ENCODE measurements around the gene BAX.

The BAX gene

GRCh38 chr19:48961673-48962028, 7.0 kb downstream of the BAX start:
- Histone ChIP-seq H3K4me2 (ENCODE audit: low read length) (no peak overlapping the region), H3K27ac (peak overlapping the region; percentile 67), H3K79me2 (peaks cover 5% of the 10 kb centered on the region), H3K27me3 (ENCODE audit: control insufficient read depth, insufficient read depth, low read length) (no peaks in the 10 kb centered on the region), H3K4me3 (ENCODE audit: low read depth, low read length) (no peak overlapping the region), H2AFZ (no peak overlapping the region), H3K4me1 (peaks cover 23% of the 10 kb centered on the region), H3K9me3 (ENCODE audit: control insufficient read depth, low read length) (no peaks in the 10 kb centered on the region), H3K36me3 (ENCODE audit: control insufficient read depth, insufficient read depth, low read length) (no peaks in the 10 kb centered on the region), H3K9ac (no peak overlapping the region)
- no peak for TF ChIP-seq CTCF (IDR thresholded peaks at IDR 0.05)

GRCh38 chr19:48962029-48962848, 7.6 kb downstream of the BAX start:
- peaks cover 28% of the 10 kb centered on the region for H3K4me1 ChIP-seq
- H3K36me3 ChIP-seq (ENCODE audit: control insufficient read depth, insufficient read depth, low read length), result no peaks in the 10 kb centered on the region
- TF ChIP-seq CTCF (IDR thresholded peaks at IDR 0.05), result no peak
- H3K27me3 ChIP-seq (ENCODE audit: control insufficient read depth, insufficient read depth, low read length), result no peaks in the 10 kb centered on the region
- peaks cover 5% of the 10 kb centered on the region for H3K79me2 ChIP-seq
- no peak overlapping the region for H3K4me3 ChIP-seq (ENCODE audit: low read depth, low read length)
- peak overlapping the region; percentile 67 for H3K27ac ChIP-seq
- peak overlapping the region; percentile 61 for H2AFZ ChIP-seq
- peak overlapping the region; percentile 26 for H3K4me2 ChIP-seq (ENCODE audit: low read length)
- H3K9ac ChIP-seq, result no peak overlapping the region
- H3K9me3 ChIP-seq (ENCODE audit: control insufficient read depth, low read length), result no peaks in the 10 kb centered on the region

- peaks cover 5% of the 10 kb centered on the region for H3K79me2 ChIP-seq
- peak overlapping the region; percentile 26 for H3K4me2 ChIP-seq (ENCODE audit: low read length)
- no peak overlapping the region for H3K4me3 ChIP-seq (ENCODE audit: low read depth, low read length)
- no peaks in the 10 kb centered on the region for H3K9me3 ChIP-seq (ENCODE audit: control insufficient read depth, low read length)
- TF ChIP-seq CTCF (IDR thresholded peaks at IDR 0.05), result no peak
- H3K4me1 ChIP-seq, result peaks cover 31% of the 10 kb centered on the region
- H2AFZ ChIP-seq, result peak overlapping the region; percentile 61
- no peak overlapping the region for H3K9ac ChIP-seq
- H3K27ac ChIP-seq, result peak overlapping the region; percentile 67
- no peaks in the 10 kb centered on the region for H3K27me3 ChIP-seq (ENCODE audit: control insufficient read depth, insufficient read depth, low read length)
- H3K36me3 ChIP-seq (ENCODE audit: control insufficient read depth, insufficient read depth, low read length), result no peaks in the 10 kb centered on the region
These were observed 8.1 kb downstream of the BAX start for GRCh38 chr19:48962849-48963165.

GRCh38 chr19:48963371-48964204, 8.9 kb downstream of the BAX start:
- peaks cover 35% of the 10 kb centered on the region for H3K4me1 ChIP-seq
- no peak for TF ChIP-seq CTCF (IDR thresholded peaks at IDR 0.05)
- no peak overlapping the region for H3K9ac ChIP-seq
- H3K27me3 ChIP-seq (ENCODE audit: control insufficient read depth, insufficient read depth, low read length), result no peaks in the 10 kb centered on the region
- H3K4me2 ChIP-seq (ENCODE audit: low read length), result peak overlapping the region; percentile 65
- peak overlapping the region; percentile 29 for H3K27ac ChIP-seq
- H3K9me3 ChIP-seq (ENCODE audit: control insufficient read depth, low read length), result no peaks in the 10 kb centered on the region
- H3K36me3 ChIP-seq (ENCODE audit: control insufficient read depth, insufficient read depth, low read length), result no peaks in the 10 kb centered on the region
- peaks cover 5% of the 10 kb centered on the region for H3K79me2 ChIP-seq
- H2AFZ ChIP-seq, result peak overlapping the region; percentile 59
- peak overlapping the region; percentile 25 for H3K4me3 ChIP-seq (ENCODE audit: low read depth, low read length)
